ENCODE results near the gene PPP1R9B. TPM values are rescaled to one million over a fixed set of nuclear protein-coding genes. Genes with fewer than 3 reads are reported as not detected.

The PPP1R9B gene
- total RNA-seq, 1 experiment from 2014 or later: 61.3 TPM

DNA sequence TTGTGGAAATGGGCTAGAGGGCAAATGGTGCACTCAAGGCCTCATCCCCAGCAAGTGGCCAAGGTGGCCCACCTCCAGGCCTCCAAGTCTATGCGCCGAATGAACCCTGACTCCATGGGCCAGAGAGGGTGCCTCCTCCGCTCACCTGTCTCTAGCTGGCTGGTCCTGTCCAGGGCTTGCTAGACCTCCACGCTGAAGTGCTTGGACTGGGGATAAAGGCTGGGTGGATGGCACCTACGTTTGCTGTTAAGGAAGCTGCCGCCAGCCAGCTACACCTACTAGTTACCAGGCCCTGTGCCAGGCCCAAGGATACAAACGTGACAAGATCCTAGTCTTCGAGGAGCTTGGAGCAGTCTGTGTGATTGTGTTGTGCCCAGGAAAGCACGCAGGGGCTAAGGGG is 14.6 kb upstream of the PPP1R9B start:
- POLR2A ChIA-PET (ENCODE audit: low non-redundant PET): no interaction called here
- no TSS peak for BruUV-seq (replicated peaks)

DNA sequence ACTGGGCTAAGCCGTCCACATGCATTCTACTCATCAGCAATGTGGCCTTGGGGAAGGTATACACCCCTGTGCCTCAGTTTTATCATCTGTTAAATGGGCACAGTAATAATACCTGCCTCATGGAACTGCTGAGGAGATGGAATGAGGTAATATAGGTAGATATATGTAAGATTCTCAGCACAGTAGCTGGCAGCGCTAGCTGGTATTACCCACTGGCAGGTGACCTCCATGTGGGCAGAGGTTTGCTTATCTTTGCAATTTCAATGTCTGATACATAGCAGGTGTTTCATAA is 14.2 kb upstream of the PPP1R9B start:
- CTCF ChIA-PET: no interaction called here
- Histone ChIP-seq H3K36me3 (ENCODE audit: insufficient read depth, low read length, poor library complexity, severe bottlenecking) (no peaks in the 10 kb centered on the region), H3K27ac (ENCODE audit: low read depth, low read length, poor library complexity, severe bottlenecking) (no peak overlapping the region), H3K4me3 (ENCODE audit: low read depth, low read length, poor library complexity, severe bottlenecking) (no peak overlapping the region), H3K9me3 (ENCODE audit: low read depth, low read length, poor library complexity, severe bottlenecking) (no peaks in the 10 kb centered on the region), H3K27me3 (replicated peaks; ENCODE audit: insufficient read depth, low read depth, low read length, poor library complexity) (no peaks in the 10 kb centered on the region), H3K4me1 (ENCODE audit: insufficient read depth, low read length, poor library complexity, severe bottlenecking) (peaks cover 5% of the 10 kb centered on the region)
- intact Hi-C loops (cut with micrococcal nuclease; ENCODE audit: unreplicated experiment): loop anchor here (10.0 kb wide), 1 partner anchor 130 kb away; no protein-coding TSS in a partner anchor
- no peak for DNase-seq (ENCODE audit: low spot score)
- TF ChIP-seq EZH2 (IDR thresholded peaks at IDR 0.05; ENCODE audit: borderline replicate concordance, low read depth, low read length, poor library complexity, severe bottlenecking): no peak
- TF ChIP-seq, protein P1, sequence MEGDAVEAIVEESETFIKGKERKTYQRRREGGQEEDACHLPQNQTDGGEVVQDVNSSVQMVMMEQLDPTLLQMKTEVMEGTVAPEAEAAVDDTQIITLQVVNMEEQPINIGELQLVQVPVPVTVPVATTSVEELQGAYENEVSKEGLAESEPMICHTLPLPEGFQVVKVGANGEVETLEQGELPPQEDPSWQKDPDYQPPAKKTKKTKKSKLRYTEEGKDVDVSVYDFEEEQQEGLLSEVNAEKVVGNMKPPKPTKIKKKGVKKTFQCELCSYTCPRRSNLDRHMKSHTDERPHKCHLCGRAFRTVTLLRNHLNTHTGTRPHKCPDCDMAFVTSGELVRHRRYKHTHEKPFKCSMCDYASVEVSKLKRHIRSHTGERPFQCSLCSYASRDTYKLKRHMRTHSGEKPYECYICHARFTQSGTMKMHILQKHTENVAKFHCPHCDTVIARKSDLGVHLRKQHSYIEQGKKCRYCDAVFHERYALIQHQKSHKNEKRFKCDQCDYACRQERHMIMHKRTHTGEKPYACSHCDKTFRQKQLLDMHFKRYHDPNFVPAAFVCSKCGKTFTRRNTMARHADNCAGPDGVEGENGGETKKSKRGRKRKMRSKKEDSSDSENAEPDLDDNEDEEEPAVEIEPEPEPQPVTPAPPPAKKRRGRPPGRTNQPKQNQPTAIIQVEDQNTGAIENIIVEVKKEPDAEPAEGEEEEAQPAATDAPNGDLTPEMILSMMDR (conservative IDR thresholded peaks at IDR 0.05; ENCODE audit: low read depth, low read length): no peak
- no TSS peak for BruUV-seq (replicated peaks)
- POLR2A ChIA-PET (ENCODE audit: low non-redundant PET): no interaction called here

More for the DNA sequence above, 14.6 kb upstream of the PPP1R9B start:
- no peak for TF ChIP-seq EZH2 (IDR thresholded peaks at IDR 0.05; ENCODE audit: borderline replicate concordance, low read depth, low read length, poor library complexity, severe bottlenecking)
- TF ChIP-seq, protein P1 (conservative IDR thresholded peaks at IDR 0.05; ENCODE audit: low read depth, low read length): no peak
- no peaks in the 10 kb centered on the region for H3K27me3 ChIP-seq (replicated peaks; ENCODE audit: insufficient read depth, low read depth, low read length, poor library complexity)
- H3K4me3 ChIP-seq (ENCODE audit: low read depth, low read length, poor library complexity, severe bottlenecking): no peak overlapping the region
- no peaks in the 10 kb centered on the region for H3K36me3 ChIP-seq (ENCODE audit: insufficient read depth, low read length, poor library complexity, severe bottlenecking)
- peaks cover 5% of the 10 kb centered on the region for H3K4me1 ChIP-seq (ENCODE audit: insufficient read depth, low read length, poor library complexity, severe bottlenecking)
- no peaks in the 10 kb centered on the region for H3K9me3 ChIP-seq (ENCODE audit: low read depth, low read length, poor library complexity, severe bottlenecking)
- CTCF ChIA-PET: no interaction called here
- H3K27ac ChIP-seq (ENCODE audit: low read depth, low read length, poor library complexity, severe bottlenecking): no peak overlapping the region
- DNase-seq (ENCODE audit: low spot score): no peak
- intact Hi-C loops (cut with micrococcal nuclease; ENCODE audit: unreplicated experiment): loop anchor here (10.0 kb wide), 1 partner anchor 130 kb away; no protein-coding TSS in a partner anchor

DNA sequence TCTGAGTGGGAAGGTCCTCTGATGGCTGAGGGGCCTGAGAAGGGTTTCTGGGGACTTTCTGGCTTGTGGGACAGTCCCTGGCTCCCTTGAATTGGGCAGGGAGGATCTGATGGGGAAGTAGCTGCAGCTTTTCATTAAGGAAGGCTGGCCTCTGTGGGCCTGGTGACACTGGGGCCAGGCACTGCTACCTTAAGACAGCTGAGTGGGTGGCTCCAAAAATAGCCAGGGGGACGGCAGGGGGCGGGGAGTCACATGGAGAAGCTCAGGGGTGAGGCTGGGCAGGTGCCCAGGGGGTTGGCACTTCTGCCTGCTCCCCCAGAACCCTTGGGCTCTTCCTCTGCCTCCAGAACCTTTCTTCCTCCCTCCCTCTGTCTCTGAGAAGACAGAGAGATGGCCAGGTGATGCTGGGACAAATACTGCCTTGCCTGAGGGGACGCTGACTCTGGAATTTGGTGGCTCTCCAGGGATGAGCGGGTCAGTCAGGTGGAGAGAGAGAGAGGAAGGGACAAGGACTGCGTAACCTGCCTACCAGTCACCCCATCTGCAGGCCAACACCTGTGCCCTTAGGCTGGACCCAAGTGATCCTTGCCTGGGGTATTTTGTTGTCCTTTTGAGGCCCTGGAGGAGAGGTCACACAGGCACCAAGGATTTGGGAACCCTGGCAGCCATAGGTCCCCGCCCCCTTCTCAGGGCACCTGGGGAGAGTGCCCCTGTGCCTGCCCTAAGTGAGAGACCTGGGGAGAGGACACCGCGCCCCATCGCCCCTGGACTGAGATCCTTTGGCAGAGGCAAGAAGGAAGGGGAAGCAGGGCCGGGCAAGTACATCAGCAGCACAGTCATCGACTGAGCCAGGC is 13.6 kb upstream of the PPP1R9B start:
- BruUV-seq (replicated peaks): no TSS peak
- Histone ChIP-seq H3K36me3 (ENCODE audit: insufficient read depth, low read length, poor library complexity, severe bottlenecking) (no peaks in the 10 kb centered on the region), H3K9me3 (ENCODE audit: low read depth, low read length, poor library complexity, severe bottlenecking) (no peaks in the 10 kb centered on the region), H3K27me3 (replicated peaks; ENCODE audit: insufficient read depth, low read depth, low read length, poor library complexity) (no peaks in the 10 kb centered on the region), H3K4me3 (ENCODE audit: low read depth, low read length, poor library complexity, severe bottlenecking) (no peak overlapping the region), H3K4me1 (ENCODE audit: insufficient read depth, low read length, poor library complexity, severe bottlenecking) (peaks cover 5% of the 10 kb centered on the region), H3K27ac (ENCODE audit: low read depth, low read length, poor library complexity, severe bottlenecking) (no peak overlapping the region)
- ChIA-PET POLR2A (ENCODE audit: low non-redundant PET) (no interaction called here), CTCF (interaction anchor here (0.7 kb wide), 1 partner anchor 24 kb away, joined by 5 read pairs; no protein-coding TSS in a partner anchor)
- intact Hi-C loops (cut with micrococcal nuclease; ENCODE audit: unreplicated experiment): loop anchor here (10.0 kb wide), 1 partner anchor 131 kb away; no protein-coding TSS in a partner anchor
- TF ChIP-seq, protein P1 (conservative IDR thresholded peaks at IDR 0.05; ENCODE audit: low read depth, low read length): no peak
- no peak for TF ChIP-seq EZH2 (IDR thresholded peaks at IDR 0.05; ENCODE audit: borderline replicate concordance, low read depth, low read length, poor library complexity, severe bottlenecking)
- DNase-seq (ENCODE audit: low spot score): no peak
